ENCODE results near the gene CIITA.

Gene CIITA

DNA sequence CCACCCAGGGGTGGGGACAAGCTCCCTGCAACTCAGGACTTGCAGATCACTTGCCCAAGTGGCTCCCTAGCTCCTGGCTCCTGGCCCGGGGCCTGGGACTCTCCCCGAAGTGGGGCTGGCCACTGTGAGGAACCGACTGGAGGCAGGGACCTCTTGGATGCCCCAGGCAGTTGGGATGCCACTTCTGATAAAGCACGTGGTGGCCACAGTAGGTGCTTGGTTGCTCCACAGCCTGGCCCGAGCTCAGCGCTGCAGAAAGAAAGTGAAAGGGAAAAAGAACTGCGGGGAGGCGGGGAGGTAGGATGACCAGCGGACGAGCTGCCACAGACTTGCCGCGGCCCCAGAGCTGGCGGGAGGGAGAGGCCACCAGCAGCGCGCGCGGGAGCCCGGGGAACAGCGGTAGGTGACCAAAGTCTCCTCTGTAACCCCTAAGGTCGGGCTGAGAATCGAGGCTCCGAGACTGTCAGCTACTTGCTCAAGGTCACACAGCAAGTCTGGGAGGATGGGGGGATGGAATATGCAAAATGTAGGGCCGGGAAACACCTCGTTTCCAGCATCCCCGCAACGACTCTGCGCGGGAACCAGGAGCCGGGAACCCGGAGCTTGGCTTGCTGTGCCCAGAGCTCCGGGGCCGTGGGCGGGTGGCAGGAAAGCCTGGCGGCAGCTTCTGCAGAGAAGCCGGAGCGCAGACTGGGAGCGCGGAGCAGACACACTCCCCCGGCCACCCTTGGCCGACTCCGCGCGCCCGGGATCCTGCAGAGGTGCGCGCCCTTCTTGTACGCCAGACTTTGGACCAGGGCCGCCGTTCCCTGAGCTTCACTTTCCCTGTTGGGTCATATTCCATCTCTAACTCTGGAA, 1.9 kb downstream of the CIITA start:
- DNase-seq (ENCODE audit: low read depth in 1 of 2, low spot score in 1 of 2): no peak

DNA sequence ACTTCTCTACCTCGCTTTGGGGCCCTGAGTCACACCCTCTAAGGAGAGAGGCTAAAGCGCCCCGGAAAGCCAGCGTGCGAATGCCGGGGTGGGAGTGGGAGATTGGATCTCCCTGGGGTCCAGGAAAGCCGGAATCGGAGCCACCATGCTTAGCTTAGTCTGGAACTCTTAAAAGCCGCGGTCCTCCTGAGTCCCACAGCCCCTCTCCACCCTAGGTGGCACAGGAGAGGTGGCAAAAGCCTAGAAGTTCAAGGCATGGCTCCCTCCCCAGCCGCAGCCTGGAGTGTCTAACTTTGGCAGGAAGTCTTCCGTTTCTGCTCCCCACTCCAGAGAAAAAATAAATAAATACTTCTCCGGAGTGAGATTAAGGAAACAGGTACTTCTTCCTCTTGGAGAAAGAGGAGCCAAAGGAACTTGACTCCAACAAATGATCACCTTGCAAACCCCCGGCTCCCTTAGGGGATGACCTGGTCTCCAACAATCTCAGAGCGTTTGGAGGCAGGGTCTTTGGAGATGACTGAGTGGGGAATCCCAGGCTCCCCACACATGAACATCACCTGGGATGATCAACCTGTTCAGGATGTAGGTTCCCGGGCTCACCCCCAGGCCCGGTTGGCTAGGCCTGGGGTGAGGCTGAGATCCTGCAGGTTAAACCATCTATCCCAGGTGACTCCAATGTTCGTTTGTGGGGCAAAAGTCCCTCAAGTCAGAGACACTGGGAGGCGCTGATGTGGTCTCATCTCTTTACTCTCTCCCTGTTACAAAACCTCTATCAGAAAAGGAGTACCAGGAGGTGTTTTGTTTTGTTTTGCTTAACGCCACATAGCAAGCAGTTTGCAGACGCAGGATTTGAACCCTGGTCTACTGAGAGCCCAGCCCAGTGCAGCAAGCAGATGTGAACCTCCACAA, 2.9 kb downstream of the CIITA start:
- DNase-seq (ENCODE audit: low read depth in 1 of 2, low spot score in 1 of 2): no peak

- no peak for DNase-seq (ENCODE audit: low read depth in 1 of 2, low spot score in 1 of 2)
Observed at GRCh38 chr16:10880594-10881452, 3.8 kb downstream of the CIITA start.

GRCh38 chr16:10881479-10882030, 4.6 kb downstream of the CIITA start:
- no peak for DNase-seq (ENCODE audit: low read depth in 1 of 2, low spot score in 1 of 2)

DNA sequence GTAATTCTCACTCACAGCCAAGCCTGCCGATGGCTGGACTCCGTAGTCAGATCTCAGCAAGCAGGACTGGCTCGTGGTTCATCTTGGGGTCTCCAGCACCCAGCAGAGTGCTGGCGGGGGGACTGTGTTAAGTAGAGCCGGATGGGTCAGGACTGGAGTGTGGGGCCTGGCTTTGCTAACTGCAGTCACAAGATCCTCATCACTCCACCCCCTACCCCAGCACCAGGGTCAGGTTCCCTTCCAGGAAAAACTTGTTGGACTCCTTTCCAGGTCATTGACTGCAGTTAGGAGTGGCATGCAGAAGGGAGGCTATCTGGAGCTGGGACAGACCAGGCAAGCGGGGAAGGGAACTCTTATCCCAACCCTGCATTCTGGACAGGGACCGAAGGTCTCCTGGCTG, 6.0 kb downstream of the CIITA start:
- no peak for DNase-seq (ENCODE audit: low read depth in 1 of 2, low spot score in 1 of 2)

DNA sequence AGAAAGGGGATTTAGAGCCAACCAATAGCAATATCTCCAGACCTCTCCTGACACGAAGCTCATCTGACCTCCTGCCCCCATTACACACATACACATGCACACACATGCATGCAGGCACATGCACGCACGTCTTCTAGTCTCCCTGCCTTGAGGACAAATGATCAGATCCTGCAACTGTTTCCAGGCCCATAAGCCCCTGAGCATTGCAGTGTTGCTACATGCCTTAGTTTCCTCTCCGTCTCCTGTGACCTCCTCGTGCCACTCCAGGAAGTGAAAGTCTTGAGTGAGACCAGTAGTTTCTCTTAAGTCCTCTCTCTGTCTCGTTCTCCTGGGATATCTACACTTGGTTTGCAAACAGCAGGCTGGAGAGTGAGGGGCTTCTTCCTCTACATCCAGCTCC, 8.2 kb downstream of the CIITA start:
- no peak for DNase-seq (ENCODE audit: low read depth in 1 of 2, low spot score in 1 of 2)

DNA sequence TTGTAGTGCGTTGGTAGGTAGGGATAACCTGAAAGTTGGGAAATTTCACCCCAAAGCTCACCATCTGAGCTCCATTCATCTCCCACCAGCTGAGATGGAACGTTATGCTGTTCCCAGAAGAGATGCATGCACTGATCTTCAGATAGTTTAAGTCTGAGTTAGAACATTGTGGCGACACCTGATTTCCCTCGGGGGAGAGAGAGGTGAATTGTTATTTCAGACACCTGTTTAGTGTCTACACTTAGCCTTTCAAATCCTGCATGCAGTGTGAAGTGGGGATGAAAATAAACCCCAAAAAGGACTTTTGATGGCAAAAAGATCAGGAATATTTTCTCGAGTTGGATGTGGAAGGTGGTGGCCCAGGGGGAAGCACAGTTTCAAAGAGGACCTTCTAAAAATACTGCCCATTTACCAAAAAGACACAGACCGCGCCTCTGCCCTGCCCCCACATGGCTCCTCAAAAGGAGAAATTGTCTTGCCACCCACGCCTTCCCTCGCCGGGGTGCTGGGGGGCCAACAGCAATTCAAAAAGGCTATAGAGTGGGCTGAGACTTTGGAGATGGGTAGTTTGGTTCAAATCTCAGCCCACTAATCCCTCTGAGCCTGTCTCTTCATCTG, 11.4 kb downstream of the CIITA start:
- no peak for DNase-seq (ENCODE audit: low read depth in 1 of 2, low spot score in 1 of 2)

DNA sequence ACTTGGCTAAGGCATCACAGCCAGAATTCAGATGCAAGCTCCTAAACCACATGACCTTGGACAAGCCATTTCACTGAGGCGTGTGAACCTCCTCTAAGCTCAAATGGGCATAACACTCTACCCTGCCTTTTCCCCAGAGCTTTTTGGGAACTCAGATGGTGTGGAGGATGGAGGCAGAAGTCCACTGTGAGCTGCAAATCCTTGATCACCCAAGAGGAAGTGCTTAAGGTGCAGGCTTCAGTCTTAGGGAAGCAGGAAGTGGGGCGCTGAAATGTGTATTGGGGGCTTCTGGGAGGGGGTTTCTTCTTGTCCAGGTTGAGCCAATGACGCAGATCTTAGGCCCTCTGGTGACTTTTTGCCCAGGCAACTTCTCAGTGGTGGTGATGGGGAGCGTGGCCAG, 12.9 kb downstream of the CIITA start:
- DNase-seq (ENCODE audit: low read depth in 1 of 2, low spot score in 1 of 2): no peak

DNA sequence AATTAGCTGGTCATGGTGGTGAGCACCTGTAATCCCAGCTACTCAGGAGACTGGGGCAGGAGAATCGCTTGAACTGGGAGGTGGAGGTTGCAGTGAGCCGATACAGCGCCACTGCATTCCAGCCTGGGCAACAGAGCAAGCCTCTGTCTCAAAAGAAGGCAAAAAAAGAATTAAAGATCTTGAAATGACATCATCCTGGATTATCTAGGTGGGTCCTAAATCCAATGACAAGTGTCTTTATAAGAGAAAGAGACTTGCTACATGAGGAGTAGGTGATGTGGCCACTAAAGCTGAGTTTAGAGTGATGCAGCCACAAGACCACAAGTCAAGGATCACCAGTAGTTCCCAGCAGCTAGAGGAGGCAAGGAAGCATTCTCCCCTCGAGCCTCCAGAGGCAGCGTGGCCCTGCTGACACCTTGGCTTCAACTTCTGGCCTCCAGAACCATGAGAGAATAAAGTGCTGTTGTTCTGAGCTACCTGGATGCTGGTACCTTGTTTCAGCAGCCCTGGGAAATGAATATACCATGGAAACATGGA, 15.8 kb downstream of the CIITA start:
- DNase-seq (ENCODE audit: low read depth in 1 of 2, low spot score in 1 of 2): no peak

DNA sequence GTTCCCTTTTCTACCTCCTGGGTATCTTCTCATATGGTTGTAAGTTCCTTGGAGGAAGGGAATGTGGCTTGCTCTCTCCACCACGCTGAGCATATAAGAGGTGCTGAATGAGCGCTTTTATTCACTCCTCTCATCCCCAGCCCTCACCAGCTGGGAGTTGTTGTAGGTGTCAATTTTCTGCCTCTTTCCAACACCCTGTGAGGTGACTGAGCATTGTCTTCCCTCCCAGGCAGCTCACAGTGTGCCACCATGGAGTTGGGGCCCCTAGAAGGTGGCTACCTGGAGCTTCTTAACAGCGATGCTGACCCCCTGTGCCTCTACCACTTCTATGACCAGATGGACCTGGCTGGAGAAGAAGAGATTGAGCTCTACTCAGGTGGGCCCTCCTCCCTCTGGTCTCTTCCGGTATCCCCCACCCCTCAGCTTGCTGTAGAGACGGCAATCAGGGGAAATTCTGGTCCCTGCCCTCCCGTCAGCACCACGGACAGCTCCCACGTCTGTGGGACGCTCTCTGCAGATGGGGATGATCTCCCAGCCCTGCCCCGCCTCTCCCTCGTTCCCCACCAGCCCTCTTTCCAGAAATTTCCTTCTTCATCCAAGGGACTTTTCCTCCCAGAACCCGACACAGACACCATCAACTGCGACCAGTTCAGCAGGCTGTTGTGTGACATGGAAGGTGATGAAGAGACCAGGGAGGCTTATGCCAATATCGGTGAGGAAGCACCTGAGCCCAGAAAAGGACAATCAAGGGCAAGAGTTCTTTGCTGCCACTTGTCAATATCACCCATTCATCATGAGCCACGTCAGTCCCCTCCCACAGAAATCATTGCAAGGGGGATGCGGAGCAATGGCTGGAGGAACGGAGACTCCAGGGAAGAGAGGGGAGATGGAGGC, 18.3 kb downstream of the CIITA start:
- no peak for DNase-seq (ENCODE audit: low read depth in 1 of 2, low spot score in 1 of 2)

GRCh38 chr16:10896165-10896564, 19.2 kb downstream of the CIITA start:
- no peak for DNase-seq (ENCODE audit: low read depth in 1 of 2, low spot score in 1 of 2)

DNA sequence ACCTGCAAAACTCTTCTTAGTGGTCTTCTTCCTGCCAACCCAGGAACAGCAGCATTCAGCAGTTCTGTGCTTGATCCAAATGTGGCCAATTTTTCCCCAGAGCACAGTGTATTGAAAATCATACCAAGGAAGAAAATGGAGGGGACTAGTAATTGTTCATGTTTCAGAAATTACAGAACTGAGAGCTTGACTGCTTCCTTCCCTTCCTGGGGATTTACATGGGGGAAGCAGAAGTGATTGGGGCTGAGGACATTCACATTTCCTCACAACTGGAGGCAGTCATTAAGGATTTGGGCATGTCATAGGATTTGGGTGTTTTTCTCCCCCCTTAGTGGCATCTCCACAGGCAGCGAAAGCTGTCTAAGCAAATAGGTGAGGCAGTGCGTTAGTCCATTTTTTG, 19.7 kb downstream of the CIITA start:
- no peak for DNase-seq (ENCODE audit: low read depth in 1 of 2, low spot score in 1 of 2)

- no peak for DNase-seq (ENCODE audit: low read depth in 1 of 2, low spot score in 1 of 2)
Observed at GRCh38 chr16:10897134-10897533, 20.1 kb downstream of the CIITA start.

DNA sequence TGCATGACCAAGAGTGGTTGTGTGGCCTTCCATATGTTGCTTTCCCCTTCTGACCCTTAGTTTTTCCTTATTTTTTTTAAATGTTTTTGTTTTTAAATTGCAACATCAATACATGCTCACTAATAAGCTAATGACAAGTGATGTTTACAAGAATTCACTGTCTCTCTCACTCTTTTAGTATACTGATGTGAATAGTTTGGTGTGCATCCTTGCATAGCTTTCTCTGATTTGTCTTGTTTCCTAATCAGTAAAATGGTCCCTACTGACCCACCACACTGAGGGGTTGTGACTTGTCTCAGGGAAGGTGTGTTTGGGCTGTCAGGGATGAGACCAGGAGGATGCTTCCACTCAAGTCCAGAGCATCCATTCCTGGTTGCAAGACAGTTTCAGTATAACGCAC, 26.0 kb downstream of the CIITA start:
- DNase-seq (ENCODE audit: low read depth in 1 of 2, low spot score in 1 of 2): no peak

- DNase-seq (ENCODE audit: low read depth in 1 of 2, low spot score in 1 of 2): no peak
Observed at GRCh38 chr16:10906482-10906881, 29.5 kb downstream of the CIITA start.

GRCh38 chr16:10906914-10907756, 30.1 kb downstream of the CIITA start:
- no peak for DNase-seq (ENCODE audit: low read depth in 1 of 2, low spot score in 1 of 2)

GRCh38 chr16:10907757-10908045, 30.7 kb downstream of the CIITA start:
- DNase-seq (ENCODE audit: low read depth in 1 of 2, low spot score in 1 of 2): no peak

DNA sequence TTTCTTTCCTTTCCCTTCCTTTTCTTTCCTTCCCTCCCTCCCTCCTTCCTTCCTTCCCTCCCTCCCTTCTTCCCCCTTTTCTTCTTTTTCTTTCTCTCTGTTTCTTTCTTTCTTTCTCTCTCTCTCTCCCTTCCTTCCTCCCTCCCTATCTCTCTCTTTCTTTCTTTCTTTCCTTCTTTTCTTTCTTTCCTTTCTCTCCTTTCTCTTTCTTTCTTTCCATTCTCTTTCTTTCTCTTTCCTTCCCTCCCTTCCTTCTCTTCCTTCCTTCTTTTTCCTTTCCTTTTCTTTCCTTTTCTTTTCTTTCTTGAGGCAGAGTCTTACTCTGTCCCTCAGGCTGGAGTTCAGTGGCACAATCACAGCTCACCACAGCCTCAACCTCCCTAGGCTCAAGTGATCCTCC, 34.3 kb downstream of the CIITA start:
- DNase-seq (ENCODE audit: low read depth in 1 of 2, low spot score in 1 of 2): no peak

DNA sequence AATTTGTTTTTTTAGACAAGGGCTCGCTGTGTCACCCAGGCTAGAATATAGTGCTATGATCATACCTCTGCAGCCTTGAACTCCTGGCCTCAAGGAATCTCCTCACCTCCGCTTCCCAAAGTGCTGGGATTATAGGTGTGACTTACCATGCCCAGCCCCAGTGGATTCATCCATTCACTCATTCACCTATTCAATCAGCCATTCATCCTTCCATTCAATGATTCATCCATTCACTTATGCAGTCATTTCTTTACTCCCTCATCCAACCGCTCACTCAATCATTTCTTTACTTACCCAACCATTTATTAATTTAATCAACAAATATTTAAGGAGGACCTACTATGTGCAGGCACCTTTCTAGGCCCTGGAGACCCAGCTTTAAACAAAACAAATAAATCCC, 39.5 kb downstream of the CIITA start:
- no peak for DNase-seq (ENCODE audit: low read depth in 1 of 2, low spot score in 1 of 2)

Measured in stimulated activated CD4-positive, alpha-beta T cell treated with anti-CD3 and anti-CD28 coated beads, Interleukin-15, amount 100 ng/mL, for 1 hour (primary cell).